Fibroblast of skin of right quadriceps (primary cell): Measurements from ENCODE around the gene FOXI1.
A peak's percentile ranks its signal among the peaks of the same experiment; 100 is the strongest.
"Not testable (repeated sequence)": the region's sequence is repeated elsewhere in the genome, so short reads cannot be mapped to it uniquely, and the experiment has no call there.

Source experiments
- DNase-seq: peaks from one replicate; pipeline ENCODE4 v3.0.0-alpha.2; 2013

The FOXI1 gene

GRCh38 chr5:170132269-170132975, 26.7 kb downstream of the FOXI1 start:
- DNase-seq: peak; percentile 89

- DNase-seq: no peak
These were observed 27.3 kb downstream of the FOXI1 start for GRCh38 chr5:170132976-170133448.

GRCh38 chr5:170135796-170136490, 30.2 kb downstream of the FOXI1 start:
- DNase-seq: peak; percentile 7

GRCh38 chr5:170136506-170136905, 30.8 kb downstream of the FOXI1 start:
- DNase-seq: no peak

GRCh38 chr5:170137694-170138214, 32.1 kb downstream of the FOXI1 start:
- no peak for DNase-seq

GRCh38 chr5:170138273-170138672, 32.6 kb downstream of the FOXI1 start:
- no peak for DNase-seq

GRCh38 chr5:170139786-170140335, 34.2 kb downstream of the FOXI1 start:
- DNase-seq: no peak

- not testable (repeated sequence) for DNase-seq
These were observed 35.5 kb downstream of the FOXI1 start for GRCh38 chr5:170141196-170141595.

GRCh38 chr5:170141636-170142035, 35.9 kb downstream of the FOXI1 start:
- no peak for DNase-seq

GRCh38 chr5:170142196-170142595, 36.5 kb downstream of the FOXI1 start:
- DNase-seq: no peak

GRCh38 chr5:170143091-170143490, 37.4 kb downstream of the FOXI1 start:
- no peak for DNase-seq

- no peak for DNase-seq
These were observed 38.0 kb downstream of the FOXI1 start for GRCh38 chr5:170143710-170144109.

- no peak for DNase-seq
These were observed 38.8 kb downstream of the FOXI1 start for GRCh38 chr5:170144286-170145023.

- DNase-seq: no peak
These were observed 39.8 kb downstream of the FOXI1 start for GRCh38 chr5:170145462-170145861.

GRCh38 chr5:170147051-170147752, 41.5 kb downstream of the FOXI1 start:
- DNase-seq: no peak

- DNase-seq: no peak
These were observed 42.1 kb downstream of the FOXI1 start for GRCh38 chr5:170147753-170148264.

- DNase-seq: no peak
These were observed 42.9 kb downstream of the FOXI1 start for GRCh38 chr5:170148430-170149205.

GRCh38 chr5:170149206-170149515, 43.5 kb downstream of the FOXI1 start:
- DNase-seq: no peak

- no peak for DNase-seq
These were observed 45.0 kb downstream of the FOXI1 start for GRCh38 chr5:170150713-170151096.

GRCh38 chr5:170151097-170151831, 45.6 kb downstream of the FOXI1 start:
- DNase-seq: peak; percentile 81

- no peak for DNase-seq
These were observed 47.1 kb downstream of the FOXI1 start for GRCh38 chr5:170152767-170153166.
